Spleen (tissue), 11 donors: ENCODE measurements around the gene TMIGD2. TPM values are rescaled to one million over a fixed set of nuclear protein-coding genes. Genes with fewer than 3 reads are reported as not detected.
"Not testable (repeated sequence)": the region's sequence is repeated elsewhere in the genome, so short reads cannot be mapped to it uniquely, and the experiment has no call there.

Source experiments
- DNase-seq: peaks from one replicate; pipeline ENCODE4 v3.0.0-alpha.2; 2020
- H3K27ac ChIP-seq, 8 donors: fragments of 200-600 bp; sonication (generic) in 7 of 8; 1 replicate in 4 of 8; 2 replicates in 4 of 8; pipeline versions ENCODE4 v1.5.0 to v1.8.0; 2016 to 2021; ENCODE audit warnings: inconsistent platforms in 4 of 8, mild to moderate bottlenecking in 4 of 8, moderate library complexity in 1 of 8
- H3K27me3 ChIP-seq, 7 donors: fragments of 200-600 bp; sonication (generic) in 6 of 7; replicated peaks in 1 of 7; 1 replicate in 4 of 7; 2 replicates in 3 of 7; pipeline versions ENCODE4 v1.5.0 to v1.8.0; 2016 to 2021; ENCODE audit warnings: inconsistent platforms in 3 of 7, mild to moderate bottlenecking in 1 of 7
- H3K36me3 ChIP-seq, 6 donors: fragments of 200-600 bp; sonication (generic) in 5 of 6; 1 replicate in 4 of 6; 2 replicates in 2 of 6; pipeline versions ENCODE4 v1.5.0 to v1.8.0; 2016 to 2021; ENCODE audit warnings: inconsistent platforms in 2 of 6
- H3K4me1 ChIP-seq, 6 donors: fragments of 200-600 bp; sonication (generic) in 5 of 6; 1 replicate in 3 of 6; 2 replicates in 3 of 6; pipeline versions ENCODE4 v1.5.0 to v1.8.0; 2016 to 2021; ENCODE audit warnings: inconsistent platforms in 3 of 6
- H3K4me3 ChIP-seq, 8 donors: fragments of 200-600 bp; sonication (generic) in 7 of 8; 1 replicate in 4 of 8; 2 replicates in 4 of 8; pipeline versions ENCODE4 v1.5.0 to v1.8.0; 2016 to 2021; ENCODE audit warnings: inconsistent platforms in 4 of 8, mild to moderate bottlenecking in 4 of 8, moderate library complexity in 2 of 8
- H3K9me3 ChIP-seq, 8 donors: fragments of 200-600 bp; sonication (generic) in 7 of 8; 1 replicate in 4 of 8; 2 replicates in 4 of 8; pipeline versions ENCODE4 v1.5.0 to v1.8.0; 2016 to 2021; ENCODE audit warnings: inconsistent platforms in 4 of 8
- POLR2A ChIP-seq, 3 donors: fragments of 450-650 bp; IDR thresholded peaks; one replicate each; pipeline ENCODE4 v1.5.1; 2017; ENCODE audit warnings: antibody characterized with exemption in 3 of 3, mild to moderate bottlenecking in 1 of 3
- POLR2AphosphoS5 ChIP-seq, 3 donors: sonication (generic); formaldehyde crosslinking; IDR thresholded peaks; one replicate each; pipeline ENCODE4 v1.5.1; 2017; ENCODE audit warnings: antibody characterized with exemption in 3 of 3
- whole genome bisulfite sequencing, 5 donors: extraction: QIAGEN DNeasy Blood & Tissue Kit in 3 of 5; methylation state at CpG; one replicate each; pipeline versions ENCODE4 v1.1.5 to v1.1.7; 2013 to 2018; 5-methylcytosine and 5-hydroxymethylcytosine counted together
- intact Hi-C: fragments of 100-400 bp; cut with DNase I; formaldehyde crosslinking; loops from one replicate; pipeline ENCODE4 v1.15.0; 2023; ENCODE audit warnings: low total_unique reads
- polyA plus RNA-seq, 3 donors: library from polyadenylated mRNA; stranded (reverse); fragments of 200-250 nt; gene quantifications; one replicate each; pipeline ENCODE4 v1.2.1, GENCODE V29; 2013
- total RNA-seq, 7 donors: library from RNA; depleted of rRNA in 3 of 7; stranded (reverse); fragments of >200 nt in 3 of 7; fragmentation: NEBNext Ultra II Directional in 4 of 7; extraction: Animal tissue kit (Norgen Biotek cat#: 25700) in 4 of 7; gene quantifications; one replicate each; pipeline versions ENCODE4 v1.1.0 to v1.2.1, GENCODE V29; 2016 to 2021
- TF ChIP-seq, protein P1 (sequence below), 11 experiments: fragments of 200-600 bp in 7 of 11; fragments of 450-650 bp in 4 of 11; sonication (generic) in 4 of 11; IDR thresholded peaks in 8 of 11; conservative IDR thresholded peaks in 3 of 11; 1 replicate in 7 of 11; 2 replicates in 4 of 11; pipeline versions ENCODE4 v1.4.0 to v1.8.0; 2016 to 2021; ENCODE audit warnings: antibody characterized with exemption in 11 of 11, inconsistent platforms in 4 of 11, mild to moderate bottlenecking in 1 of 11
- donor health status: healthy with polysubstance abuse.
- donor health status: DM: no; HTN: no; CAD: no; lungs with moderate emphysema.
- donor health status: DM: no; HTN: no; CAD: no.
- donor health status: Bipolar disorder and iron deficiency.
- donor health status: healthy.
- donor health status: DM: no; HTN: no; CAD: no.
- donor health status: DM: yes; HTN: yes; CAD: no.

TMIGD2 gene
- total and polyA plus RNA-seq, 10 donors = 1.6 to 6.1 (median 4.2) TPM

DNA sequence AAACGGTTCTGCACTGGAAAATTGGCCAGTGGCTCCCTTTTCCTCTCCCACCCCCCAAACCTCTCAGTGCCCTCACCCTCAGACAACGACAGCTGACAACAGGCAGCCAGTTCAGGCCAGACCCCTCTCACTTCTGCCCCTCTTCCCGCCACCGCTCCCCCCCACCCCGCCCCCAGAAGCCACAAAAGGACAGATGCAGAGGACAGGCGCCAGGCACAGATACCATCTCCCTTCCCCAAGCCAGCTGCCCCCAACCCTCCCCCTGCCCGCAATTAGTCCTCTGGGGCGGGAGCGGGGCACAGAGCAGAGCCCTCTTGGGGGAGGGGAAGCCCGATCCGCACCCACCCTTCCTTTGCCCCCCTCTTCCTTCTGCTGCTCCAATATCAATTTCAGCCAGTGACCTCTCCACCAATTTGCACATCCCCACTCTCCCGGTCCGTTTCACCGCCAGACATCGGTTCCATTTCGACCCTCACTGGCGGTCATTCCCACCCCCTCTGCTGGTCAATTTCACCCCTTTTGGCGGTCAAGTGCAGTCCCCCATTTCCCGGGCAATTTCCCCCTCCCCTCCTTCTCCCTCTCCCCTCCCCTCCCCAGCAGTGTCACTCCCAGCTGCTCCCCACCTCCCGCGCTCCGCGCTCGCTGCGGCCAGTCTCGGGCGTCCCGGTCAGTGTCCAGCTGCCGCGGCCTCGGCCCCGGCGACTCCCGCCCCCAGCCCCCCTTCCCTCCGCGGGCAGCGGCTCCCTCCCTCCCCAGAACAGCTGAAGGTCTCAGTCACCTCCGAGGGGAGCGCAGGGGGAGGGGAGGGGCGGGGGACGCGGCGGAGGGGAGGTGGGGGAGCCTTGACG, 23.5 kb downstream of the TMIGD2 start, which contains the start of gene SHD:
SHD (plus strand) TSS at position 848 of the 848 bp plus-strand sequence. CDS start 798 bp downstream, outside the sequence.
- intact Hi-C loops = no loop called here
- Histone ChIP-seq H3K4me3 (peak within 1 kb of the TSS in 7 of 8 donors; percentile 4 to 49 (median 21)), H3K27me3 (peaks cover 14 to 67% (median 54%) of the 10 kb centered on the region in 7 donors), H3K27ac (no peak within 1 kb of the TSS), H3K36me3 (no peaks in the 10 kb centered on the region), H3K4me1 (peaks cover 11 to 24% (median 16%) of the 10 kb centered on the region in 6 donors), H3K9me3 (no peaks in the 10 kb centered on the region)
- TF ChIP-seq, protein P1, sequence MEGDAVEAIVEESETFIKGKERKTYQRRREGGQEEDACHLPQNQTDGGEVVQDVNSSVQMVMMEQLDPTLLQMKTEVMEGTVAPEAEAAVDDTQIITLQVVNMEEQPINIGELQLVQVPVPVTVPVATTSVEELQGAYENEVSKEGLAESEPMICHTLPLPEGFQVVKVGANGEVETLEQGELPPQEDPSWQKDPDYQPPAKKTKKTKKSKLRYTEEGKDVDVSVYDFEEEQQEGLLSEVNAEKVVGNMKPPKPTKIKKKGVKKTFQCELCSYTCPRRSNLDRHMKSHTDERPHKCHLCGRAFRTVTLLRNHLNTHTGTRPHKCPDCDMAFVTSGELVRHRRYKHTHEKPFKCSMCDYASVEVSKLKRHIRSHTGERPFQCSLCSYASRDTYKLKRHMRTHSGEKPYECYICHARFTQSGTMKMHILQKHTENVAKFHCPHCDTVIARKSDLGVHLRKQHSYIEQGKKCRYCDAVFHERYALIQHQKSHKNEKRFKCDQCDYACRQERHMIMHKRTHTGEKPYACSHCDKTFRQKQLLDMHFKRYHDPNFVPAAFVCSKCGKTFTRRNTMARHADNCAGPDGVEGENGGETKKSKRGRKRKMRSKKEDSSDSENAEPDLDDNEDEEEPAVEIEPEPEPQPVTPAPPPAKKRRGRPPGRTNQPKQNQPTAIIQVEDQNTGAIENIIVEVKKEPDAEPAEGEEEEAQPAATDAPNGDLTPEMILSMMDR (IDR thresholded peaks at IDR 0.05 in 8 of 11, conservative IDR thresholded peaks at IDR 0.05 in 3 of 11) = no peak
- no peak for TF ChIP-seq POLR2AphosphoS5 (IDR thresholded peaks at IDR 0.05)
- no peak for TF ChIP-seq POLR2A (IDR thresholded peaks at IDR 0.05)
- WGBS, 5 donors = 1 to 4% (median 2%) methylated on average over 36 to 40 of the region's 44 CpGs
- DNase-seq = no peak

DNA sequence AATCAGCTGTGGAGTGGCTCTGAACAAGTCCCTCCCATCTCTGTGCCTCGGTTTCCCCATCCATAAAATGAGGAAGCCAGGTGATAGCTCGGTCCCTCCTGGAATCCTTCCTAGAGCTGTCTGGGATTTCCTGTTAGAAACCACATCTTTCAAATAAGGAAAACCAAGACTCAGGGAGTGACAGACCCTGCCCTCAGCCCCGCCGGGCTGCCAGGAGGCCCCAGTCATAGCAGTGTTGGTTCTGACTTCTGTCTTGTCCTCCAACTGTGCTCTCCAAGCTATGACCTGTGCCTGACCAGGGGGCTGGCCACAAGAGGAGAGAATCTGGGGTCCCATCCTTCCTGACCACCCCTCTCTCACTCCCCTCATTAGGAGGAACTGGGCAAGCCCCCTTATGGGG, 24.2 kb downstream of the TMIGD2 start:
- Histone ChIP-seq H3K4me3 (no peak overlapping the region), H3K36me3 (peaks cover 0 to 5% (median 0%) of the 10 kb centered on the region in 6 donors), H3K27me3 (peaks cover 14 to 62% (median 52%) of the 10 kb centered on the region in 7 donors), H3K27ac (no peak overlapping the region), H3K4me1 (peaks cover 11 to 24% (median 16%) of the 10 kb centered on the region in 6 donors), H3K9me3 (no peaks in the 10 kb centered on the region)
- DNase-seq = no peak
- 4 to 20% (median 12%) methylated on average over 4 of the region's 4 CpGs for WGBS, 5 donors
- intact Hi-C loops = no loop called here
- no peak for TF ChIP-seq POLR2AphosphoS5 (IDR thresholded peaks at IDR 0.05)
- TF ChIP-seq POLR2A (IDR thresholded peaks at IDR 0.05) = no peak
- TF ChIP-seq, protein P1 (IDR thresholded peaks at IDR 0.05 in 8 of 11, conservative IDR thresholded peaks at IDR 0.05 in 3 of 11) = no peak

DNA sequence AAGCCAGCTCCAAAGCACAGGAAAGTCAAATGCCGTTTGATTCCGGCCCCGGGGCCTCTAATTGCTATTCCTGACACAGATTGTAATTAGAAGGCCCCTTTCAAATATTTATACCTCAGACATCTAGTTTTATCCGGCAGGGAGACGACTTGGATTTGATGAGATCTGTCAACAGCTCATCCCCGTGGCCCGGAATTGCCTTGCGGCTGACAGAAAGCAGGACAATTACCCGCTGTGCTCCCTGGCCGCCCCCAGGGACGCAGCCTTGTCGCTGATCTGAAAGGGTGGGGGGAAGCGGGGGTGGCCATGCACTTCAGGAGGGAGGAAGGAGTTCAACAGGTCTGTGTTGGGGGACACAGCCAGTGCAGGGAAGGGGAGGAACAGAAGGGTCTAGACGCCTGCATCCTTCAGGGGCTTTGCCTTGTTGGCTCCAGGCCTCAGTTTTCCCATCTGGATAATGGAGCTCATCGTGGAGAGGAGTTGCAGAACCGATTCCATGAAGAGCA, 24.9 kb downstream of the TMIGD2 start:
- peaks cover 11 to 24% (median 16%) of the 10 kb centered on the region in 6 donors for H3K4me1 ChIP-seq
- DNase-seq = no peak
- intact Hi-C loops = no loop called here
- H3K9me3 ChIP-seq = peaks cover 0 to 2% (median 0%) of the 10 kb centered on the region in 8 donors
- H3K36me3 ChIP-seq = peaks cover 0 to 11% (median 3%) of the 10 kb centered on the region in 6 donors
- H3K4me3 ChIP-seq = no peak overlapping the region
- TF ChIP-seq, protein P1 (IDR thresholded peaks at IDR 0.05 in 8 of 11, conservative IDR thresholded peaks at IDR 0.05 in 3 of 11) = no peak
- TF ChIP-seq POLR2A (IDR thresholded peaks at IDR 0.05) (no peak), POLR2AphosphoS5 (IDR thresholded peaks at IDR 0.05) (no peak)
- WGBS, 5 donors = 52 to 73% (median 61%) methylated on average over 16 of the region's 16 CpGs
- H3K27ac ChIP-seq = no peak overlapping the region
- H3K27me3 ChIP-seq = peaks cover 14 to 54% (median 45%) of the 10 kb centered on the region in 7 donors

DNA sequence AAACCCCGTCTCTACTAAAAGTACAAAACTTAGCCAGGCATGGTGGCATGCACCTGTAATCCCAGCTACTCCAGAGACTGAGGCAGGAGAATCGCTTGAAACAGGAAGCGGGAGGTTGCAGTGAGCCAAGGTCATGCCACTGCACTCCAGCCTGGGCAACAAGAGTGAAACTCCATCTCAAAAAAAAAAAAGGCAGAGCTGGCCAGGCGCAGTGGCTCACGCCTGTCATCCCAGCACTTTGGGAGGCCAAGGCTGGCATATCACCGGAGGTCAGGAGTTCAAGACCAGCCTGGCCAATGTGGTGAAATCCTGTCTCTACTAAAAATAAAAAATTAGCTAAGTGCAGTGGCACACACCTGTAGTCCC, 27.9 kb downstream of the TMIGD2 start:
- DNase-seq, H3K4me3 ChIP-seq, H3K27ac ChIP-seq, H3K9me3 ChIP-seq, intact Hi-C loops: not testable (repeated sequence)
- Histone ChIP-seq H3K27me3 (peaks cover 4 to 24% (median 15%) of the 10 kb centered on the region in 7 donors), H3K4me1 (peaks cover 4 to 12% (median 9%) of the 10 kb centered on the region in 6 donors), H3K36me3 (peaks cover 0 to 40% (median 23%) of the 10 kb centered on the region in 6 donors)
- 64 to 77% (median 73%) methylated on average over 6 of the region's 6 CpGs for WGBS, 5 donors
